Measurements from ENCODE around the gene TSPAN13.

Gene TSPAN13

GRCh38 chr7:16778476-16778875 lies 24.9 kb downstream of the TSPAN13 start:
- no peak for DNase-seq

DNA sequence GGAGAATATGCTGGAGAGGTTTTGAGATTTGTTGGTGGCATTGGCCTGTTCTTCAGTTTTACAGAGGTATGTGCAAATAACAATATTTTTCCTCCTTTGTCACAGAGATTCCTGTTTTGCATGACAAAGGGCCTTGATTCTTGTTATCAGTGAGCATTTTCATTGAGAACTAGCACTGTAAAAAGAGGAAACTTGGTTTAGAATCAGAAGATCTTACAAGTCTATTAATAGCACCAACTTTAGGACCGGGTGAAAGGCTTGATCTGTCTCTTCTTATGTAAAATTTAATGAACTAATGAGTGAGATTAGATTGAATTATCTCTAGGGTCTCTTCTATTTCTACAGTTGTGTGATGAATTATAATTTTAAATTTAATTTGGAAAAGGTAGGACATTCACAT lies 25.5 kb downstream of the TSPAN13 start:
- peak; percentile 1 to 24 for DNase-seq

GRCh38 chr7:16780596-16780995 lies 27.0 kb downstream of the TSPAN13 start:
- DNase-seq, result no peak

- DNase-seq, result no peak
These were observed 31.8 kb downstream of the TSPAN13 start for GRCh38 chr7:16785321-16785720.

GRCh38 chr7:16785846-16786245 lies 32.3 kb downstream of the TSPAN13 start:
- no peak for DNase-seq

- DNase-seq, result no peak
These were observed 32.7 kb downstream of the TSPAN13 start for GRCh38 chr7:16786257-16786656.

DNA sequence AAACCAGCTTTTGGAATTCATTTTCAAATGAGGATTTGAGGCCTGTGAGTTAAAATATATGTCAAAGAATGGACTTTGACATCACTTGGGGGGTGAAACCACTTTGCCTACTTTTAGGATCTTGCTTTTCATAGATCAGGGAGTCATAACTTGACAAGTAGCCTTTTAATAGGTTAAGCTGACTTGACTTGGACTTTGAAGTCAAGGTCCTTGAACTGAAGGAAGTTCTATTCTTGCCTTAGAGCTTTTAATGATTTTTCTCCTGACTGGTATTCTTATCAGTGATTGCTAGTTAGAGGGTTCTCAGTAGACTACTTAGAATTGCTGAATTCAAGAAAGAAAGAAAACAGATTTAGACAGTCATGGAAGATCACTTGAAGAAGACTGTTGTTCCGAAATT lies 33.6 kb downstream of the TSPAN13 start:
- no peak for DNase-seq

- no peak for DNase-seq
These were observed 37.5 kb downstream of the TSPAN13 start for GRCh38 chr7:16791071-16791470.

GRCh38 chr7:16791905-16792698 lies 38.5 kb downstream of the TSPAN13 start:
- no peak for DNase-seq

GRCh38 chr7:16794986-16795385 lies 41.4 kb downstream of the TSPAN13 start:
- DNase-seq, result no peak

DNA sequence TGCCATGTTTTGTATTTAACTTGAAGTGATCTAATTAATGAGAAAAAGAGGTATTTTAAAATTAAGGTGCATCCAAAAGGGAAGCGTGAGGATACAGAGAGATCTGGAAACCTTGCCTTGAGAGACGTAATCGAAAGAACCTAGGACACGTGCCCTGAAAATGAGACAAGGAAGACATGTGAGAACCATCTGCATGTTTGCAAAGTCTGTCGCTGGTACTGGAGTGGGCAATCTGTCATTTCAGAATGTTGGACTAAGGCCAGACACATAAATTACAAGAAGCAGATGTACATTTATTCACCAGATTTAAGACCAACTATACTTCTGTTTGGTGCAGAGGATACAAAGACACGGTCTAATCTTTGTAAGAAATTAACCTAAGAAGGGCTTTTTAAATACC lies 42.1 kb downstream of the TSPAN13 start:
- DNase-seq, result no peak

GRCh38 chr7:16801111-16801542 lies 47.6 kb downstream of the TSPAN13 start:
- DNase-seq, result peak; percentile 40 to 42

GRCh38 chr7:16801579-16801978 lies 48.0 kb downstream of the TSPAN13 start:
- no peak for DNase-seq

- no peak for DNase-seq
These were observed 49.6 kb downstream of the TSPAN13 start for GRCh38 chr7:16803125-16803524.

DNA sequence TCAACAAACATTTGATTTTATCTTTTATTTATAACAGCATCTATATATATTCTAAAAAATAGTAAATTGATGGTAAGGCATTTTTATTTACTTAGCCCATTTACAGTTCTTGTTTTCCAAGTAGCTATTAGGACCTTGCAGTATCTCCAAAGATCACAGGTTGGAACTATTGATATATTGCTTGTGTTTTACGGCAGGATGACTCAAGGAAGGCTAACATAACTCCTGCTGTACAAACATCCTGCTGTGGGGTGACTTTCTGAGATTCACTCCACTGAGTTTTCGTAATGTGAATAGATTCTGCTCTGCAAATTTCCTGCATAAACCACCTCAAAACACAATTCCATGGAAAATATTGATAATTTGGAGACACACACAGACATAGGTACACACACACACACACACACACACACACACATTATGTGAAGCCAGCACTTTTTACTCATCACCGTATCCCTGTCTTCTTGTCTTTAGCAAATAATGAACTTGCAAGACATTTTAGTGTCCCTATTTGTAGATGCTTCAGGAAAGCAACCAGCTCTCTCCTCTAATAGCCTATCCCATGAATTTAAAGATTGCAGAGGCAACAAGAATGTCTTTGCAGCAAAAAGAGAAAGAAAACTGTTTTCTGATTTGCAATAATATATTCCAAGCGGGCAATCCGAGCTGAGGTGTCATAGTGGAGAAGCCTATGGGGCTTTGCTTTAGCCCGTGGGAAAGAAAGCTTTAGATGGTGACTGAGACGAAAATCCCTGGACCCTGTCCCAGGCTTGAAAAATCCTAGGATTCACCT lies 50.5 kb downstream of the TSPAN13 start:
- DNase-seq, result no peak

DNA sequence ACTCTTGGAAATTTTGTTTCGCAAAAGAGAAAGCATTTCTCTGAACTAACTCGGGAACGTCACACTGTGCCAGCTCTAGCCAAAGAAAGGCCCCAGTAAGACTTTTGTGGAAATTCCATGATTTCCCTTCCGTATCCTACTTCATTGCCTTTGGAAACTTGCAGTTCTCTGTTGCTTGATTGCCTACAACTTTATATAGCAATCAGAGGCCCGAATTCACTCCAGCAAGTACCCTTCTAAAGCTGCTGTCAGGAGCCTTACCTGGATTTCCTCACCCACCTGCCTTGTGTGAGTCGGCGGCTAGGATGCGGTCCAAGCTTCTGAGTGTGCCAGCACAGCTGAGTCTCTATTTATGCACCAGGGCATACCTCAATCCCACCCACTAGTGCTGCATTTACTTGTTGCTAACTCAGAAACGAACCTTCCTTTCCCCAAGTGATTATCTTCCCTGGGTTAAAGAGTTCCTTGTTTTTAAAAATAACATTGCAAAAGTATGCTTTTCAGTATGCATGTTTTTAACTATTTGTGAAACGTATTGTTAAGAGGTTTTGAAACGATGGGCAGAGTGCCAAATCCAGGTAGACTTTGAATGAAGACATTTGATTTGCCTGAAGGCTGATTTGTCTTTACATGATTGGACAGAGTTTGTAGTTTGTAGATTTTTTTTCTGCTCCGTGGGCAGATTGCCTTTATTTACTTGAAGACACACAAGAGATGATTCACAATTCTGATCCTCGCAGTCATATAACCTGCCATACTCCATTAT lies 51.3 kb downstream of the TSPAN13 start, which contains the start of gene AGR2:
Gene AGR2 (minus strand): TSS at position 326 of the 766 bp plus-strand sequence. CDS start 3,203 bp downstream, outside the sequence.
- no peak for DNase-seq

DNA sequence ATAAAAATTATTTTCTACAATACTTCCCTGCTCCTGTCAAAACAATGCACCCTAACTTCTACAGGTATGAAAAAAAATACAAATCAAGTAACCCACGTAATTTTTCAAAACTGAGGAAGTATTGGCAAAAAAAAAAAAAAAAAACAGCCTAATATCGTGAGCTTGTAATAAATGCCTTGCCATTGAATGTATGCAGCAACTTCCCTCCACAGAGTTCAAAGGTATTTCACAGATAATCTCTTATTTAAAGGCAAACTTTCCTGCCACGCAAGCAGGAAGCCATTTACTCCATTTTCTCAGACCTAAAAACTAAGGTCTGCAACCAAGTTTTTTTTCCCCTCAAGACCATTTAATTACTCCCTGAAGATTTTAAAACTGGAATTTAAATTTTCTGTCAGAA lies 51.9 kb downstream of the TSPAN13 start:
- no peak for DNase-seq

GRCh38 chr7:16810112-16810511 lies 56.6 kb downstream of the TSPAN13 start:
- no peak for DNase-seq

GRCh38 chr7:16810573-16810972 lies 57.0 kb downstream of the TSPAN13 start:
- no peak for DNase-seq

DNA sequence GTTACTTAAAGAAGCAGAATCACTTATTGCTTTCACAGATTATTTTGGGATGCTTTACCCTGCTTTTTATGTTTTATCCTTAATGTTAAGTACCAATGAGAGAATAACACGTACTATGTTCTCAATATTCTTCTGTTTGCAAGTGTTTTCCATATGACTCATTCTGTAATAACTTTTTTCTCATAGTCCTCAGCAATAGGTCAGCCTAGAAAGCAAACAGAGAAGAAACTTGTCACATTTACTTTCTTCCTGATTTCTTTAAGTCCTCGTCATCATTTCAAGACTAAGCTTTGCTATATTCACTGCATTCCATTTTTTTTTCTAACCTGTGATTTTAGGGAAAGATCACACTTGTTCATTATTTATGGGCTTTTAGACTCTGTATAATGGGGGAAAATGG lies 58.0 kb downstream of the TSPAN13 start:
- DNase-seq, result peak; percentile 7 to 23

- no peak for DNase-seq
These were observed 59.1 kb downstream of the TSPAN13 start for GRCh38 chr7:16812542-16813231.

DNA sequence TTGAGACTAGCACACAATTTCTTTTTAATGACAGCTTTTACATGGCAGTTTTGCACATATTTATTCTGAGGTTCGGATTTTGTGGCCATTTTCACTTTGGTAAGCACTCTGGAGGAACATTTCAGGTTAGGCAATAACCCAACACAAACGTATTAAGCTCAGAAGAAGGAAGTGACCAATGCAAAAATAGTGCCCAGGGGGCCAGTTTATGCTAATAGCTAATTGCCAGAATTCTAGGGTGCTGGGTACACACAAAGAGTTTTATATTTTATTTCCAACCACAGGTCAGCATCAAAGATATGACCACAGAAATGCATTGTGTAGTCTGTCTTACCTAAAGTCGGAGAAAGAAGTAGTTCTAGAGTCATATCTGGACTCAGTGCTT lies 59.7 kb downstream of the TSPAN13 start:
- DNase-seq, result peak; percentile 38 to 51

Measured in inflammatory macrophage (primary cell).